ENCODE measurements around the gene ZNF485. TPM values are rescaled to one million over a fixed set of nuclear protein-coding genes. Genes with fewer than 3 reads are reported as not detected.

The ZNF485 gene
- total RNA-seq = 1 to 10 TPM; 3.4 to 6.4 (median 3.9) TPM
- 1 to 10 TPM; 3.1 to 8.2 (median 7.0) TPM for polyA plus RNA-seq
- long read RNA-seq, donor 1, partial matches to known transcripts = 1 of 7 reads
- long read RNA-seq, donor 1, other reads (novel, unspliced or antisense) = 3 of 7 reads
- long read RNA-seq, donor 2, partial matches to known transcripts = 0 of 8 reads
- long read RNA-seq, donor 2, other reads (novel, unspliced or antisense) = 4 of 8 reads

- intact Hi-C loops (cut with DNase I) = loop anchor here in 1 of 2 donors (5.0 kb wide), 1 partner anchor 41 kb away; the partner anchor contains the start of gene ZNF32
- H3K36me3 ChIP-seq (ENCODE audit: insufficient read depth in 1 of 2, low read depth in 1 of 2) = peaks cover 3 to 35% of the 10 kb centered on the region in 2 donors
- H3K27me3 ChIP-seq (ENCODE audit: insufficient read depth in 3 of 3, low read length in 2 of 3) = no peaks in the 10 kb centered on the region
- no peaks in the 10 kb centered on the region for H3K4me1 ChIP-seq
- 2 to 4% (median 3%) methylated on average over 46 to 58 of the region's 58 CpGs for WGBS, 3 donors
- peak; percentile 78 to 87 for DNase-seq
- peak within 1 kb of the TSS; percentile 90 for H3K4me3 ChIP-seq
- no peaks in the 10 kb centered on the region for H3K9me3 ChIP-seq
- no peak for TF ChIP-seq CTCF (IDR thresholded peaks at IDR 0.05)
- H3K27ac ChIP-seq = peak within 1 kb of the TSS; percentile 88
- peak; percentile 94 to 100 (median 98) for ATAC-seq
Observed at GRCh38 chr10:43606323-43607198, at the start of gene ZNF485. TSS of gene ZNF485 (plus strand) at chr10:43606438. CDS start at chr10:43607051, 613 bp downstream.

GRCh38 chr10:43557214-43557613, 49.0 kb upstream of the ZNF485 start:
- Histone ChIP-seq H3K4me3 (no peak overlapping the region), H3K27me3 (ENCODE audit: insufficient read depth in 3 of 3, low read length in 2 of 3) (no peaks in the 10 kb centered on the region), H3K4me1 (no peaks in the 10 kb centered on the region), H3K9me3 (no peaks in the 10 kb centered on the region), H3K36me3 (ENCODE audit: insufficient read depth in 1 of 2, low read depth in 1 of 2) (peaks cover 9 to 52% of the 10 kb centered on the region in 2 donors), H3K27ac (no peak overlapping the region)
- intact Hi-C loops (cut with DNase I) = no loop called here
- WGBS, 3 donors = 92 to 95% (median 95%) methylated on average over 4 of the region's 4 CpGs
- DNase-seq = no peak
- TF ChIP-seq CTCF (IDR thresholded peaks at IDR 0.05) = no peak
- ATAC-seq = no peak

GRCh38 chr10:43569681-43570080, 36.6 kb upstream of the ZNF485 start:
- DNase-seq = no peak
- Histone ChIP-seq H3K27ac (no peak overlapping the region), H3K9me3 (no peaks in the 10 kb centered on the region), H3K4me1 (no peaks in the 10 kb centered on the region), H3K27me3 (ENCODE audit: insufficient read depth in 3 of 3, low read length in 2 of 3) (no peaks in the 10 kb centered on the region), H3K36me3 (ENCODE audit: insufficient read depth in 1 of 2, low read depth in 1 of 2) (peaks cover 0 to 34% of the 10 kb centered on the region in 2 donors), H3K4me3 (no peak overlapping the region)
- intact Hi-C loops (cut with DNase I) = loop anchor here in 1 of 2 donors (10.0 kb wide), 1 partner anchor 75 kb away; the partner anchor contains the start of gene ZNF32
- no peak for TF ChIP-seq CTCF (IDR thresholded peaks at IDR 0.05)
- ATAC-seq = no peak

- Histone ChIP-seq H3K4me3 (no peak overlapping the region), H3K9me3 (no peaks in the 10 kb centered on the region), H3K36me3 (ENCODE audit: insufficient read depth in 1 of 2, low read depth in 1 of 2) (peaks cover 0 to 34% of the 10 kb centered on the region in 2 donors), H3K27ac (no peak overlapping the region), H3K27me3 (ENCODE audit: insufficient read depth in 3 of 3, low read length in 2 of 3) (no peaks in the 10 kb centered on the region), H3K4me1 (no peaks in the 10 kb centered on the region)
- no peak for TF ChIP-seq CTCF (IDR thresholded peaks at IDR 0.05)
- no peak for DNase-seq
- ATAC-seq = no peak
- intact Hi-C loops (cut with DNase I) = loop anchor here in 1 of 2 donors (10.0 kb wide), 1 partner anchor 74 kb away; the partner anchor contains the start of gene ZNF32
- WGBS, 3 donors = 40 to 73% (median 65%) methylated on average over 1 of the region's 1 CpG
Observed at GRCh38 chr10:43570971-43571370, 35.3 kb upstream of the ZNF485 start.

All from psoas muscle (tissue), 8 donors.